ENCODE measurements around the gene LSS.
"Not testable (repeated sequence)": the region's sequence is repeated elsewhere in the genome, so short reads cannot be mapped to it uniquely, and the experiment has no call there.

LSS gene

DNA sequence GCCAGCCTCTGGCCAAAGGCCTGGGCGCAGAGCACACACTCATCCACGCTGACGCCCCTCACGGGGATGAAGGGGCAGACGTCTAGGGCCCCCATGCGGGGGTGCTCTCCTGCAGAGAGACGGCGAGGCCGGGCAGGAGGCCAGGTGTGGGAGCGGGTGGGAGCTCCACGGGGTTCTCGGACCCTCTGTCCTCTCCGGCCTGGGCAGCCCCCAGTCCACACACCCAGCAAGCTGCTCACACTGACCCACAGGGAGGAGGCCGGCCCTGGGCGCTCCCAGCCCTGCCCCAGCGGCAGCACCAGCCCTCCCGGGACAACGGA, 75.7 kb downstream of the LSS start:
- no peak for DNase-seq (ENCODE audit: low spot score)

DNA sequence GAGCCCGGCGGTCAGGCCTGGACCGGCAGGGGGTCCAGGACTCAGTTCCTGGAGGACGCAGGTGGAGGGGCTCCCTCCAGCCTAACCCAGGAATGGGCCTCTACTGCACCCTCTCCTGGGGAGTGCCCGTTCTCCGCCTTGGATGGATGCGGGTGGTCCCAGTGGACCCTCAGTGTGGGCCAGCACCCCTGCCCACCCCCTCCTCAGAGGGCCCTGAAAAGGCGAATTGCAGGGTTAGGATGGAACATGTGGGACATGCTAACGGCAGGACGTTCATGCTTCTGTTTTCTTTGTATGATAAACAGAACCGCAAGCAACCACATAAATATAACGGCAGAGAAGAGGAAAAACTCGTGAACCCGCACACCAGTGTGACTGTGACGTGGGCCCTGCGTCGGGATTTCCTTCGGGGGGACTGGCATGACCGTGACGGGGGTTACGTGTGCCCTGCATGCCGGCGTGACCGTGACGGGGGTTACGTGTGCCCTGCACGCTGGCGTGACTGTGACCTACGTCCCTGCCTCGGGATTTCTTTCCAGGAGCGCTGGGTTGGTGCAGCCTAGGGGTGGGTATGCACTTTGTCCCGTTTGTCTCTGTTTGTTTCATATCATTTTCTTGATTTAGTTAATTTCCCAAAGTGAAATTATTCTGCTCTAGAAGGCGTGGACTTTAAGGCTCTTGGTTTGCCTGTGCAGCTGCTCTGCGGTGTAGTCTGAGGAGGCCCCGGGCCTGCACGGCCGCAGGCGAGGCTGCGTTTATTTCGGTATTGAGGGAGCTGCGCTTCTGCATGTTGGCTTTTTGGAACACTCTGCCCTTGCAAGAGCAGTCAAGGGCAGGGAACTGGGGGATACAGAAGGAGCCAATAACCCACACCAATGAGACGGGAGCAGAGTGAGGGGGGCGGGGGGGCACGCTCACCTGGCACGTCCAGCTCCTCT, 76.3 kb downstream of the LSS start:
- DNase-seq (ENCODE audit: low spot score): no peak

DNA sequence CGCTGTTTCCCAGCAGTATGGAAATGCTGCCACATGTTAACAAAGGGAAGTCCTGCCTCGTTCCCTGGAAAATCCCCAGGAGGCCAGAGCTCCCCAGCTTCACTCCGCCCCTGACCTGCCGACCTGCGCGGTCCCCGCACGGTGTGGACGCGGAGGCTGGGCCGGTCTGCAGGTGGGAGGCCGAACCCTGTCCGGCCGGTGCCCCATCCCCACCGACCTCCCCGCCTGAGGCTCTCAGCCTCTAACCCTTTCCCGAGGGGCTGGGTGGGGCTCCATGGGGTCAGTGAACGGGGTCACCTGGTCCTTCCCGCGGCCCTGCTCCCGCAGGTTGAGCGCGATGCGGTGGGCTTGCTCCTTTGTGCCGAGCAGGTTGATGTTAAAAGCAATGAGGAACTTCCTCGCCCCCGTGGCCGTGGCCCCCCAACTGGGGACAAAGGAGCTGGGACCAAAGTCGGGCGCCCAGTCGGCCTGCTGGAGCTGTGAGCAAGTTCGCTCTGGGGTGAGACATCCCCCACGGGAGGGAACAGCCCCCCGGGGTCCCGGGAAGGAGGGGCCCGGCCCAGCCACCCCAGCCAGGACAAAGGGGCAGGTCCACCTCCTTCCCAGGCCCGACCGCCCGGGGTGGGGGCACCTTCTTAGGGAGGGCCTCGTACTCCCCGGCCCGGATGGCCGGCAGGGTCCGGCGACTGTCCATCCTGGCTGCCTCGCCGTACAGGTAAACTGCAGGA, 77.1 kb downstream of the LSS start:
- DNase-seq (ENCODE audit: low spot score): no peak

DNA sequence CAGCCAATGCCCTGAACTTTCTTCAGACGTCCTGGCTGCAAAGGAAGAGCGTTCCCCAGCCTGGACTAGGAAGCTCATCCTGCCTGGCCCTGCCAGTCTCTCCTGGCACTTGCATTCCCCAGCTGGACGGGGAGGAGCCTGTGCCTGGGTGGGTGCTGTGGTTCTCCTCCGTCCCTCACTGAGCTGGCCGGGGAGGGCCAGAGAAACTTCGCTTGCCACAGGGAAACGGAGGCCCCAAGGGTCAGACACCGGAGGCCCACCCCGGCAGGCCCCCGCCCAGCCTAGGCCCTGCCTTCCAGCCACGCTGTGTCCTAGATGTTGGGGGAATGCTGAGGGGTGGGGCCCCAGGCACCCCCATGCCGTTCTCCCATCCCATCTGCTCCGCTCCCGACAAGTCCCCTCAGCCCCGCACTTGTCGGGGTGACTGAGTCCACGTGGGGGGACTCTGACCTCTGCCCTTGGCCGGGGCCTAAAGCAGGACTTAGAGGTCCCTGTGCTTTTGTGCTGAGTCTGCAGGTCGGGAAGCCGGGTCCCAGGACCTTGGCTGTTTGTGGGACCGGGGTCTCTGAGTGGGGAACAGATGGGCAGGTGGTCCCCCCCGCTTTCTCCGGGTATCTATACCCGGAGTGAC, 78.0 kb downstream of the LSS start:
- DNase-seq (ENCODE audit: low spot score): no peak

DNA sequence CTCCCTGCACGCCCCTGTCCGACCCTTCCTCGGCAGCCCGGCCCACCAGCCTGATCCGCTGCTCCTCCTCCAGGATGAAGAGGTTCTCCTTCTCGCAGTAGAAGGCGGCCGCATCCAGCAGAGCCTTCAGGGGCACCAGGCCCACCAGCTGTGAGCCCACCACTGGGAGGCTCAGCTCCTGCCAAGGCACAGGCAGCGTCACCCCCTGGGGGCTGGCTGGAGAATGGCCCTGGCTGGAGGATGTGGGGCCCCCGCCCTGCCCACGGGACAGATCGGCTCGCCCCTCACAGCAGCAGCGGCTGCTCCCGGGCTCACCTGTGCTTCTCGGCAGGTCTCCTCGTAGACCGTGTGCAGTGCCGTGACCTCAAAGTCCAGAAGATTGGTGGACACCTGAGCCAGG, 78.5 kb downstream of the LSS start:
- no peak for DNase-seq (ENCODE audit: low spot score)

GRCh38 chr21:46149205-46149901, 79.2 kb downstream of the LSS start:
- no peak for DNase-seq (ENCODE audit: low spot score)

- no peak for DNase-seq (ENCODE audit: low spot score)
Measured at GRCh38 chr21:46148106-46148505, 80.5 kb downstream of the LSS start.

DNA sequence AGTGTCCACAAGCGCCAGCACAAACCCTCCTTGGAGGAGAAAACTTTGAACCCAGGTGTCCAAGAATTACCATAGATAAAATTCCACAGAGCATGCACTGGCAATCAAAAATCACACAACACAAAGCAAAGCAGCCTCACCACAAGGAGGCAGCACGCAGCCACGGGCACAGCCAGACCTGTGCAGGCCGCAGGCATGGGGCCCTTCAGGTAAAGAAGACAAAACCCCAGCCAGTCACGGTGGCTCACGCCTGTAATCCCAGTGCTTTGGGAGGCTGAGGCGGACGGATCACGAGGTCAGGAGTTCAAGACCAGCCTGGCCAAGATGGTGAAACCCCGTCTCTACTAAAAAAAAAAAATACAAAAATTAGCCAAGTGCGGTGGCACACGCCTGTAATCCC, 81.1 kb downstream of the LSS start:
- DNase-seq (ENCODE audit: low spot score): not testable (repeated sequence)

DNA sequence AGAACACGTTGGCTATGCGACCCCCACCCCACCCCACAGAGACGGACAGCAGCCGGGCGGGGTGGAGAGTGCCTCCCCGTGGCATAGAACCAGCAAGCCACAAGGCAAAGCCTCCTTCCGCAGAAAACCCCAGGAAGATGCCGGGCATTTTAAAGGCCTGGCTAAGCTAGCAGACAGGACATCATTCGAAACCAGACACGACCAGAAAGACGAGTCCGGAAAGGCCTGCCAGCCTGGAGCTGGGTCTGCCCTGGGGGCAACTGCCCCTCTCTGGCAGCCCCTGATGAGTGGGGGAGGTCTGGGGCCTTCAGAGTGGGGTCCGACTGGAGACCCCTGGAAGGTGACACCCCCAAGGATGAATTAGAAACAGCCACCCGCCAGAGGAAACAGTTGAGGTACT, 81.7 kb downstream of the LSS start:
- no peak for DNase-seq (ENCODE audit: low spot score)

- DNase-seq (ENCODE audit: low spot score): no peak
Measured at GRCh38 chr21:46145840-46146691, 82.5 kb downstream of the LSS start.

DNA sequence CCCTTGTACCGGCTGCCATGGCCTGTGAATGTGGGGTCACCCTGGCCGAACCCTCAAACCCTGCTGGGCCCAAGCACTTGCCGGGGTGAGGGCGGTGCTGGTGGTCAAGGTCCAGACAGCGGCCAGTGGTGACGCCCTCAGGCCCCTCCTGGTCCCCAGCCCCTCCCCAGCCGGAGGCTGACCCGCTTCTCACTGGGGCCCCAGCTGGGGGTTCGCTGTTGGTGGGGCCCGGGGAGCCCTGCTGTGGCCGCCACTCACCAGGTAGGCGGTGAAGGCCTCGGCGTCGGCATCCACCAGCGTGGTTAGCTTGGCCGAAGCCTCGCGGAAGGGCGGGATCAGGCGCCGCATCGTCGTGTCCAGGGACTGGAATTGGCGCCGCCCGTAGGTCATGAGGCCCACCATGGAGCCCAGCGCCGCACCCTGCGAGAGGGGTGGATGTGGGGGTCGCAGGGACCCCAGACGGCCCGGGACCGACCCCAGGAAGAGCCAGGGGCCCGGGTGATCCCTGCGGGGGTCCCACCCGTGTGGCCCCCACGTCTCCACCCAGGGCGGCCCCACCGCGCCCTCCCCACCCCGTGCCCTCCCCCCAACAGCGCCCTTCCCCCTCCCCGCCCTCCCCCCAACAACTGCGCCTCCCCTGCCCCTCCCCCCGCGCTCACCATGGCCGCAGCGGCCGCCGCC, 83.3 kb downstream of the LSS start:
- no peak for DNase-seq (ENCODE audit: low spot score)

DNA sequence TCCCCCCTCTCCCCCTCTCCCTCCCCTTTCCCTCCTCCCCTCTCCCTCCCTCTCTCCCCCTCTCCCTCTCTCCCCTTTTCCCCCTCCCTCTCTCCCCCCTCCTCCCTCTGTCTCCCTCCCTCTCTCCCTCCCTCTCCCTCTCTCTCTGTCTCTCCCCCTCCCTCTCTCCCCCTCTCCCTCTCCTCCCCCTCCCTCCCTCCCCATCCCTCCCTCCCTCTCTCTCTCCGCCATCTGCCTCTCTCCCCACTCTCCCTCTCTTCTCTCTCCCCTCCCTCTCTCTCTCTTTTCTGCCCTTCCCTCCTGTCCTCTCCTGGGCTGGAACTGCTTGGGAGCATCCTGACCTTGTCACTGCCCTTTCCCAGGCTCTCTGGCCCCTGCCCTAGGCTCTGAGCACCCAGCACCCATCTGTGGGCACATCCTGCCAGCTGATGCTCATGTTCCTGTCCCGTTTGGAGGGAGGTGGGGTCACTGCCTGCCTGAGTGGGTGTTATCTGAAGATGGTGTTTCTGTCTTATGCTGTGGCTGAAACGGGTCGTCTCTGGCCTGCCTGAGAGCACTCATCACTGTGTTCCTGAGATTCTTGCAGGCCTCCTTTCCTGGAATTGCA, 84.0 kb downstream of the LSS start:
- no peak for DNase-seq (ENCODE audit: low spot score)

DNA sequence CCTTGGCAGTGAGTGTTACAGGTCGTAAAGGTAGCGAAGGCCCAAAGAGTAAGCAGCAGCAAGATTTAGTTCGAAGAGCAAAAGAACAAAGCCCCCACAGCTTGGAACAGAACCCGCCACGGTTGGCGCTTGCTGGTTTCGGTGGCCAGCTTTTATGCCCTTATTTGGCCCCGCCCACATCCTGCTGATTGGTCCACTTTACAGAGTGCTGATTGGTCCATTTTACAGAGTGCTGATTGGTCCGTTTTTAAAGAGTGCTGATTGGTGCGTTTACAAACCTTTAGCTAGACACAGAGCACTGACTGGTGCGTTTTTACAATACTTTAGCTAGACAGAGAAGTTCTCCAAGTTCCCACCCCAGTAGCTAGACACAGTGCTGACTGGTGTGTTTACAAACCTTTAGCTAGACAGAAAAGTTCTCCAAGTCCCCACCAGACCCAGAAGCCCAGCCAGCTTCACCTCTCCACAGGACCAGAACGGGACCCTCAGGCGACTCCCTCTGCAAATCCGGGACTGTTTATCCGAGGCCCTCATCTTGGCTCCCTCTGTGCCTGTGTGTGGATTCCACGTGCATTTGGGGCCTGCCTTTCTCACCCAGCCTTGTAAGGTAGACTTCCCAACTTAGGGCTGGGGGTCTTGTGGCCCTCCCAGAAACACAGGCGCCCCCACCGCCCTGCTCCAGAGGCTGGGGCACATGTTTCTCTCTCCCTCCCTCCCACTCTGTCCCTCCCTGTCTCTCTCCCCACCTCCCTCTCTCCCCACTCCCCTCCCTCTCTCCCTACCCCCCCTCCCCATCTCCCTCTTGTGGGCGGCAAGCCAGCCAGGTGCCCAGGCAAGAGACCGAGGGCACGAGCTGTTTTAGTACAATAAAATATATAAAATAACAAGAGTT, 85.7 kb downstream of the LSS start:
- DNase-seq (ENCODE audit: low spot score): no peak

- no peak for DNase-seq (ENCODE audit: low spot score)
Measured at GRCh38 chr21:46141767-46142581, 86.6 kb downstream of the LSS start.

- not testable (repeated sequence) for DNase-seq (ENCODE audit: low spot score)
Measured at GRCh38 chr21:46140352-46141003, 88.1 kb downstream of the LSS start.

DNA sequence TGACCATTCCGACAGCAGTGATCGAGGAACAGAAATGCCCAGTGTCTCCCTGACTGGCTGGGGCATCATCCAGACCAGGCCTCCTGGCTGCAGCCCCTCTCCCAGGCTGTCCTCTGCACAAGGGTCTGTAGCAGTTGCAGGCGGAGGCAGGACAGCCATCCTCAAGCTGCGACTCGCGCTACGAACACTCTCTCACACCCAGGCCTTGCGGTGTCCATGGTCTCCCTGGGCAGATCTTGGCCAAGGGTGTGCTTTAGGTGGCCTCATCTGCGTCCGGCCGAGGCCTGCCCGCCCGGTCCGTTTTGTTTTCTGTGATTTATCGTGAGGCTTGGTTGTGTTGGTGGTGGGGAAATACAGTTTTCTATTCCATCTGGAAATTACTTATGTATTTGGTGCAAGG, 88.9 kb downstream of the LSS start:
- DNase-seq (ENCODE audit: low spot score): no peak

DNA sequence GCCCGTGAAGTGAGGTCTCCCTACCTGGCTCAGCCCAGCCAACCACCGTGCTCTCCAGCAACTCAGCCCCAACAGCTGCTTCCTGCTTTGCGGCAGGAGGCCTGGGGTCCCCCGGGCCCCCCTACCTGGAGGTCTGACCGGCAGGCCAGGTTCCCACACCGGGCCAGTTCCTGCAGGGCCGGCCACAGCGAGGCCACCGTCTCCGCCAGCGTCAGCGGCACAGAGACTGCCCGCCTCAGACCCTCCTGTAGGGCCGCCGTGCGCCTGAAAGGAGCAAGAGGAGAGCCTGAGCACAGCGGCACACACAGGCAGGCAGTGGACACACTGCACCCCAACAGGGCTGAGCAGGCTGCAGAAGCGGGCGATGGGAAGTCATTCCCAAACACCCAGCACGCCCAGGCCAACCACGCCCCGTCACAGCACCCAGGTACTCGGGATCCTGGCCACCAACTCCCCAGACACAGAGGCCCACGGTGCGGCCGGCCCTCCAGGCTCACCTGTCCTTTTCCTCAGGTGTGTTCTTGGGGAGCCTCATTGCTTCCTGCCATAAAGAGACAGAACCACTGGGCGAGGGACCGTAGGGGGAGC, 90.1 kb downstream of the LSS start:
- DNase-seq (ENCODE audit: low spot score): no peak

Measured in GM03348 (cell line).